HepG2 (cell line): Measurements from ENCODE around the gene BIRC3. TPM values are rescaled to one million over a fixed set of nuclear protein-coding genes. Genes with fewer than 3 reads are reported as not detected.

ENCODE experiments used
- ELF1 ChIP-seq: sonication (generic); formaldehyde crosslinking; IDR thresholded peaks from 2 replicates; pipeline ENCODE4 v1.4.0; 2020; ENCODE audit warnings: missing genetic modification reagents
- FOXA3 ChIP-seq: IDR thresholded peaks from 2 replicates; pipeline ENCODE4 v1.6.1; 2016; ENCODE audit warnings: missing genetic modification reagents, missing compliant biosample characterization
- GTF3A ChIP-seq: sonication (generic); formaldehyde crosslinking; conservative IDR thresholded peaks from 2 replicates; pipeline ENCODE4 v1.4.0; 2020; ENCODE audit warnings: mild to moderate bottlenecking, missing genetic modification reagents
- MED1 ChIP-seq: sonication (generic); formaldehyde crosslinking; IDR thresholded peaks from 2 replicates; pipeline ENCODE4 v1.4.0; 2020; ENCODE audit warnings: missing genetic modification reagents
- NFATC3 ChIP-seq: sonication (generic); formaldehyde crosslinking; IDR thresholded peaks from 2 replicates; pipeline ENCODE4 v1.5.1; 2020; ENCODE audit warnings: mild to moderate bottlenecking, missing genetic modification reagents
- NFE2L2 ChIP-seq: fragments of 150-350 bp; IDR thresholded peaks from 2 replicates; pipeline ENCODE4 v1.6.1; 2014; ENCODE audit warnings: low read length
- POLR2AphosphoS5 ChIP-seq: IDR thresholded peaks from 2 replicates; pipeline ENCODE4 v1.6.1; 2012; ENCODE audit warnings: low read depth, low read length
- SOX13 ChIP-seq, 3 experiments: fragments of 450-650 bp in 1 of 3; sonication (generic) in 1 of 3; formaldehyde crosslinking in 1 of 3; IDR thresholded peaks in 2 of 3; conservative IDR thresholded peaks in 1 of 3; 2 replicates each; pipeline versions ENCODE4 v1.5.0 to v1.6.1; 2016 to 2020; ENCODE audit warnings: antibody characterized with exemption in 1 of 3, mild to moderate bottlenecking in 1 of 3, missing compliant biosample characterization in 1 of 3, missing genetic modification reagents in 1 of 3, moderate library complexity in 1 of 3
- SP4 ChIP-seq: sonication (generic); formaldehyde crosslinking; IDR thresholded peaks from 2 replicates; pipeline ENCODE4 v1.8.1; 2023; ENCODE audit warnings: mild to moderate bottlenecking, missing genetic modification reagents
- YEATS2 ChIP-seq: sonication (generic); formaldehyde crosslinking; IDR thresholded peaks from 2 replicates; pipeline ENCODE4 v1.4.0; 2020; ENCODE audit warnings: missing genetic modification reagents, borderline replicate concordance
- YEATS4 ChIP-seq: sonication (generic); formaldehyde crosslinking; IDR thresholded peaks from 2 replicates; pipeline ENCODE4 v1.4.0; 2020; ENCODE audit warnings: missing genetic modification reagents, borderline replicate concordance
- ZGPAT ChIP-seq: IDR thresholded peaks from 2 replicates; pipeline ENCODE4 v1.6.1; 2016; ENCODE audit warnings: mild to moderate bottlenecking
- ZNF367 ChIP-seq: sonication (generic); formaldehyde crosslinking; IDR thresholded peaks from 2 replicates; pipeline ENCODE4 v1.4.0; 2020; ENCODE audit warnings: missing genetic modification reagents, borderline replicate concordance
- polyA plus RNA-seq, 8 experiments: library from polyadenylated mRNA; depleted of rRNA in 3 of 8; stranded (reverse) in 7 of 8; unstranded in 1 of 8; fragments of >200 nt; fragmentation: Illumina TruSeq in 4 of 8; extraction: Trizol in 4 of 8; gene quantifications; 2 replicates each; pipeline versions ENCODE4 v1.2.1 to v1.2.3, GENCODE V29; 2011 to 2016; ENCODE audit warnings: low read depth in 4 of 8, missing spikeins in 1 of 8, mixed read lengths in 1 of 8; ENCODE audit not compliant: insufficient read depth in 1 of 8
- total RNA-seq, 5 experiments: library from RNA; depleted of rRNA; stranded (reverse); fragments of >200 nt; fragmentation: Illumina TruSeq; extraction: Trizol; gene quantifications; 2 replicates each; pipeline ENCODE4 v1.2.3, GENCODE V29; 2016; ENCODE audit warnings: low read depth in 1 of 5
- TF ChIP-seq, protein P1 (sequence below): sonication (generic); formaldehyde crosslinking; conservative IDR thresholded peaks from 2 replicates; pipeline ENCODE4 v1.4.0; 2020; ENCODE audit warnings: mild to moderate bottlenecking, missing genetic modification reagents, moderate library complexity
- TF ChIP-seq, protein P2 (sequence below): sonication (generic); formaldehyde crosslinking; IDR thresholded peaks from 2 replicates; pipeline ENCODE4 v1.8.1; 2023; ENCODE audit warnings: missing genetic modification reagents, inconsistent platforms, borderline replicate concordance
- TF ChIP-seq, protein P3 (sequence below): IDR thresholded peaks from 2 replicates; pipeline ENCODE4 v1.4.0; 2020; ENCODE audit warnings: mild to moderate bottlenecking, missing genetic modification reagents
- TF ChIP-seq, protein P4 (sequence below): IDR thresholded peaks from 2 replicates; pipeline ENCODE4 v1.6.1; 2016; ENCODE audit warnings: missing compliant biosample characterization, missing genetic modification reagents, borderline replicate concordance

Gene BIRC3
- total and polyA plus RNA-seq, 2 of the 13 experiments (the other 11 are each of a cell fraction or from before 2014, with no cell fraction given): 0.41 to 4.2 TPM

DNA sequence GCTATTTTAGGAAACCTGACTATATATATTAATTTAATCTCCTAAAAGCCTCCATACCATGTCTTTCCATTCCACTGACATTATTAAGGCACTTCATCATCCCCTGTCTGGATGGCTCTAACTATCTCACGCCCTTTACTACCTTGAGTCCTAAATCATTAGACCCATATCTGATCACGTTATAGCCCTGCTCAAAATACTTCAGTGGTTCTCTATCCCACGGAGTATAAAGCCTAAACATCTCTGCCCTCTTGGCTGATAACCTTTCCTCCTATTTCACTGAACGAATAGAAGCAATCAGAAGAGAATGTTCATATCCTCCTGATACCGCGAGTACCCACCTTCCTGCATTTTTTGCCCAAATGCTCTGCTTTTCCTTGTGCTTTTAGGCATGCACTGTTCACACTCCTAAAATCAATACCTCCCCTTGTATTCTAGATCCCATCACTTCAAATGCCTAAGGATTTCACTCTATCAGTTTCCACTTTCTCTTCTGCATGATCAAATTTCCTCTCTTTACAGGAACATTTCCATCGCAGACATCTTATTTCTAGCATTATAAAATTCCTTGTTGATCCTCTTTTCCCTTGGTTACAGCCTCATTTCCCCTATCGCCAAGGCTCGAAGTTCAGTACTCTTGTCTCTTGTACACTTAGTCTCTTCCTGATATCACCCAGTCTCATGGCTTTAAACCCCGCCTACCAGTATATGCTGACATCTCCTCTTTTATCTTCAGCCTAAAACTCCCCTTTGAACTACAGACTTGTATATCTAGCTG is 45.0 kb upstream of the BIRC3 start (continued):
- TF ChIP-seq, protein P1, sequence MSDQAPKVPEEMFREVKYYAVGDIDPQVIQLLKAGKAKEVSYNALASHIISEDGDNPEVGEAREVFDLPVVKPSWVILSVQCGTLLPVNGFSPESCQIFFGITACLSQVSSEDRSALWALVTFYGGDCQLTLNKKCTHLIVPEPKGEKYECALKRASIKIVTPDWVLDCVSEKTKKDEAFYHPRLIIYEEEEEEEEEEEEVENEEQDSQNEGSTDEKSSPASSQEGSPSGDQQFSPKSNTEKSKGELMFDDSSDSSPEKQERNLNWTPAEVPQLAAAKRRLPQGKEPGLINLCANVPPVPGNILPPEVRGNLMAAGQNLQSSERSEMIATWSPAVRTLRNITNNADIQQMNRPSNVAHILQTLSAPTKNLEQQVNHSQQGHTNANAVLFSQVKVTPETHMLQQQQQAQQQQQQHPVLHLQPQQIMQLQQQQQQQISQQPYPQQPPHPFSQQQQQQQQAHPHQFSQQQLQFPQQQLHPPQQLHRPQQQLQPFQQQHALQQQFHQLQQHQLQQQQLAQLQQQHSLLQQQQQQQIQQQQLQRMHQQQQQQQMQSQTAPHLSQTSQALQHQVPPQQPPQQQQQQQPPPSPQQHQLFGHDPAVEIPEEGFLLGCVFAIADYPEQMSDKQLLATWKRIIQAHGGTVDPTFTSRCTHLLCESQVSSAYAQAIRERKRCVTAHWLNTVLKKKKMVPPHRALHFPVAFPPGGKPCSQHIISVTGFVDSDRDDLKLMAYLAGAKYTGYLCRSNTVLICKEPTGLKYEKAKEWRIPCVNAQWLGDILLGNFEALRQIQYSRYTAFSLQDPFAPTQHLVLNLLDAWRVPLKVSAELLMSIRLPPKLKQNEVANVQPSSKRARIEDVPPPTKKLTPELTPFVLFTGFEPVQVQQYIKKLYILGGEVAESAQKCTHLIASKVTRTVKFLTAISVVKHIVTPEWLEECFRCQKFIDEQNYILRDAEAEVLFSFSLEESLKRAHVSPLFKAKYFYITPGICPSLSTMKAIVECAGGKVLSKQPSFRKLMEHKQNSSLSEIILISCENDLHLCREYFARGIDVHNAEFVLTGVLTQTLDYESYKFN (CRISPR knock-in tag): peak; percentile 85
- TF ChIP-seq NFATC3 (CRISPR knock-in tag): no peak
- TF ChIP-seq NFE2L2: no peak
- no peak for TF ChIP-seq ZNF367
- peak; percentile 40 for TF ChIP-seq POLR2AphosphoS5
- peak; percentile 20; the same call in 1 of the 2 replicates for TF ChIP-seq FOXA3
- TF ChIP-seq ZGPAT (CRISPR knock-in tag): 0 out of 2 replicates have a peak, but pooled peaks have one; percentile 34
- TF ChIP-seq YEATS2 (CRISPR knock-in tag): no peak
- TF ChIP-seq, protein P2, sequence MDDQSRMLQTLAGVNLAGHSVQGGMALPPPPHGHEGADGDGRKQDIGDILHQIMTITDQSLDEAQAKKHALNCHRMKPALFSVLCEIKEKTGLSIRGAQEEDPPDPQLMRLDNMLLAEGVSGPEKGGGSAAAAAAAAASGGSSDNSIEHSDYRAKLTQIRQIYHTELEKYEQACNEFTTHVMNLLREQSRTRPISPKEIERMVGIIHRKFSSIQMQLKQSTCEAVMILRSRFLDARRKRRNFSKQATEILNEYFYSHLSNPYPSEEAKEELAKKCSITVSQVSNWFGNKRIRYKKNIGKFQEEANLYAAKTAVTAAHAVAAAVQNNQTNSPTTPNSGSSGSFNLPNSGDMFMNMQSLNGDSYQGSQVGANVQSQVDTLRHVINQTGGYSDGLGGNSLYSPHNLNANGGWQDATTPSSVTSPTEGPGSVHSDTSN (CRISPR knock-in tag): no peak
- peak; percentile 49; the same call in 1 of the 2 replicates for TF ChIP-seq ELF1 (CRISPR knock-in tag)
- no peak for TF ChIP-seq SP4 (CRISPR knock-in tag)
- TF ChIP-seq, protein P3, sequence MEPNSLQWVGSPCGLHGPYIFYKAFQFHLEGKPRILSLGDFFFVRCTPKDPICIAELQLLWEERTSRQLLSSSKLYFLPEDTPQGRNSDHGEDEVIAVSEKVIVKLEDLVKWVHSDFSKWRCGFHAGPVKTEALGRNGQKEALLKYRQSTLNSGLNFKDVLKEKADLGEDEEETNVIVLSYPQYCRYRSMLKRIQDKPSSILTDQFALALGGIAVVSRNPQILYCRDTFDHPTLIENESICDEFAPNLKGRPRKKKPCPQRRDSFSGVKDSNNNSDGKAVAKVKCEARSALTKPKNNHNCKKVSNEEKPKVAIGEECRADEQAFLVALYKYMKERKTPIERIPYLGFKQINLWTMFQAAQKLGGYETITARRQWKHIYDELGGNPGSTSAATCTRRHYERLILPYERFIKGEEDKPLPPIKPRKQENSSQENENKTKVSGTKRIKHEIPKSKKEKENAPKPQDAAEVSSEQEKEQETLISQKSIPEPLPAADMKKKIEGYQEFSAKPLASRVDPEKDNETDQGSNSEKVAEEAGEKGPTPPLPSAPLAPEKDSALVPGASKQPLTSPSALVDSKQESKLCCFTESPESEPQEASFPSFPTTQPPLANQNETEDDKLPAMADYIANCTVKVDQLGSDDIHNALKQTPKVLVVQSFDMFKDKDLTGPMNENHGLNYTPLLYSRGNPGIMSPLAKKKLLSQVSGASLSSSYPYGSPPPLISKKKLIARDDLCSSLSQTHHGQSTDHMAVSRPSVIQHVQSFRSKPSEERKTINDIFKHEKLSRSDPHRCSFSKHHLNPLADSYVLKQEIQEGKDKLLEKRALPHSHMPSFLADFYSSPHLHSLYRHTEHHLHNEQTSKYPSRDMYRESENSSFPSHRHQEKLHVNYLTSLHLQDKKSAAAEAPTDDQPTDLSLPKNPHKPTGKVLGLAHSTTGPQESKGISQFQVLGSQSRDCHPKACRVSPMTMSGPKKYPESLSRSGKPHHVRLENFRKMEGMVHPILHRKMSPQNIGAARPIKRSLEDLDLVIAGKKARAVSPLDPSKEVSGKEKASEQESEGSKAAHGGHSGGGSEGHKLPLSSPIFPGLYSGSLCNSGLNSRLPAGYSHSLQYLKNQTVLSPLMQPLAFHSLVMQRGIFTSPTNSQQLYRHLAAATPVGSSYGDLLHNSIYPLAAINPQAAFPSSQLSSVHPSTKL: peak; percentile 46; the same call in 1 of the 2 replicates
- no peak for TF ChIP-seq SOX13 (IDR thresholded peaks at IDR 0.05)
- peak in 1 of 2 experiments; percentile 58; a peak in 2 of 4 replicates for TF ChIP-seq SOX13 (CRISPR knock-in tag; conservative IDR thresholded peaks at IDR 0.05 in 1 of 2, IDR thresholded peaks at IDR 0.05 in 1 of 2)
- TF ChIP-seq, protein P4, sequence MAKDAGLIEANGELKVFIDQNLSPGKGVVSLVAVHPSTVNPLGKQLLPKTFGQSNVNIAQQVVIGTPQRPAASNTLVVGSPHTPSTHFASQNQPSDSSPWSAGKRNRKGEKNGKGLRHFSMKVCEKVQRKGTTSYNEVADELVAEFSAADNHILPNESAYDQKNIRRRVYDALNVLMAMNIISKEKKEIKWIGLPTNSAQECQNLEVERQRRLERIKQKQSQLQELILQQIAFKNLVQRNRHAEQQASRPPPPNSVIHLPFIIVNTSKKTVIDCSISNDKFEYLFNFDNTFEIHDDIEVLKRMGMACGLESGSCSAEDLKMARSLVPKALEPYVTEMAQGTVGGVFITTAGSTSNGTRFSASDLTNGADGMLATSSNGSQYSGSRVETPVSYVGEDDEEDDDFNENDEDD (CRISPR knock-in tag): 0 out of 2 replicates have a peak, but pooled peaks have one; percentile 11
- TF ChIP-seq MED1: peak; percentile 80
- TF ChIP-seq GTF3A (CRISPR knock-in tag): peak; percentile 70; the same call in 1 of the 2 replicates
- no peak for TF ChIP-seq YEATS4 (CRISPR knock-in tag)
